PC-3 (cell line): ENCODE results near the gene SLC25A4. TPM values are rescaled to one million over a fixed set of nuclear protein-coding genes. Genes with fewer than 3 reads are reported as not detected.
A peak's percentile ranks its signal among the peaks of the same experiment; 100 is the strongest.

ENCODE experiments used
- ATAC-seq: fragments of 200-7000 bp; cut with Tn5 transposase; 2 replicates; pipeline ENCODE4 v1.9.1; 2020; ENCODE audit warnings: mild to moderate bottlenecking, moderate library complexity
- BruUV-seq: library from RNA; stranded (reverse); fragments of 400-500 nt; replicated peaks from 2 replicates; lab custom pipeline; 2021; lab: Mats Ljungman, UMichigan
- CTCF ChIA-PET: fragments of 300-600 bp; sonication (Branson Sonifier 250); formaldehyde crosslinking; loops from one replicate; lab custom pipeline; 2022; ENCODE audit warnings: antibody characterized with exemption; lab: Charles Lee
- POLR2A ChIA-PET: fragments of 300-600 bp; sonication (Branson Sonifier 250); formaldehyde crosslinking; loops from one replicate; lab custom pipeline; 2022; ENCODE audit warnings: antibody characterized with exemption; ENCODE audit not compliant: unreplicated experiment; lab: Charles Lee
- DNase-seq: peaks from one replicate; pipeline ENCODE4 v3.0.0-alpha.2; 2015
- H2AFZ ChIP-seq: fragments of 300-600 bp; sonication (generic); 2 replicates; pipeline ENCODE4 v1.6.0; 2016; ENCODE audit warnings: antibody characterized with exemption, low read length
- H3F3A ChIP-seq: fragments of 300-600 bp; sonication (generic); one replicate; pipeline ENCODE4 v1.6.0; 2017; ENCODE audit warnings: antibody characterized with exemption, low read length, control low read depth, mild to moderate bottlenecking; ENCODE audit not compliant: unreplicated experiment
- H3K27ac ChIP-seq: fragments of 300-600 bp; sonication (generic); 2 replicates; pipeline ENCODE4 v1.5.1; 2016; ENCODE audit warnings: mild to moderate bottlenecking, low read length
- H3K27me3 ChIP-seq: fragments of 300-600 bp; sonication (generic); 2 replicates; pipeline ENCODE4 v1.6.1; 2016; ENCODE audit warnings: low read length, mixed read lengths
- H3K36me3 ChIP-seq: fragments of 300-600 bp; sonication (generic); 2 replicates; pipeline ENCODE4 v1.6.1; 2016; ENCODE audit warnings: low read depth, mixed run types, low read length, mixed read lengths
- H3K4me1 ChIP-seq: fragments of 300-600 bp; sonication (generic); 2 replicates; pipeline ENCODE4 v1.5.1; 2016; ENCODE audit warnings: low read length; ENCODE audit not compliant: insufficient read depth
- H3K4me2 ChIP-seq: fragments of 300-600 bp; sonication (generic); 2 replicates; pipeline ENCODE4 v1.6.0; 2016; ENCODE audit warnings: low read length
- H3K4me3 ChIP-seq: fragments of 300-600 bp; sonication (generic); 2 replicates; pipeline ENCODE4 v1.5.1; 2016; ENCODE audit warnings: mild to moderate bottlenecking, low read length, mixed read lengths
- H3K79me2 ChIP-seq: fragments of 300-600 bp; sonication (generic); 2 replicates; pipeline ENCODE4 v1.6.1; 2017; ENCODE audit warnings: low read length, mixed read lengths
- H3K9ac ChIP-seq: fragments of 300-600 bp; sonication (generic); 2 replicates; pipeline ENCODE4 v1.6.0; 2016; ENCODE audit warnings: mild to moderate bottlenecking, low read length
- H3K9me2 ChIP-seq: fragments of 300-600 bp; sonication (generic); replicated peaks from 2 replicates; pipeline ENCODE4 v1.6.1; 2016; ENCODE audit warnings: mixed run types, low read length, mixed read lengths
- H3K9me3 ChIP-seq: fragments of 300-600 bp; sonication (generic); 2 replicates; pipeline ENCODE4 v1.6.1; 2016; ENCODE audit warnings: low read length, mixed read lengths
- H4K20me1 ChIP-seq: fragments of 300-600 bp; sonication (generic); 2 replicates; pipeline ENCODE4 v1.6.1; 2016; ENCODE audit warnings: low read length, mixed read lengths
- EZH2 ChIP-seq: fragments of 300-600 bp; sonication (generic); IDR thresholded peaks from one replicate; pipeline ENCODE4 v1.6.1; 2017; ENCODE audit warnings: antibody characterized with exemption, mild to moderate bottlenecking, low read length; ENCODE audit not compliant: unreplicated experiment
- EZH2phosphoT487 ChIP-seq: fragments of 300-600 bp; sonication (generic); IDR thresholded peaks from 2 replicates; pipeline ENCODE4 v1.6.1; 2018; ENCODE audit warnings: mild to moderate bottlenecking, antibody characterized with exemption, low read length, borderline replicate concordance
- intact Hi-C: fragments of 100-400 bp; cut with micrococcal nuclease; formaldehyde crosslinking; loops from 2 replicates; pipeline ENCODE4 v1.9.0; 2023
- total RNA-seq: library from RNA; depleted of rRNA; stranded (reverse); fragments of >200 nt; gene quantifications from 2 replicates; pipeline ENCODE4 v1.2.3, GENCODE V29; 2014
- TF ChIP-seq, protein P1 (sequence below): fragments of 300-600 bp; sonication (generic); conservative IDR thresholded peaks from 2 replicates; pipeline ENCODE4 v1.5.1; 2017; ENCODE audit warnings: antibody characterized with exemption, low read depth, mild to moderate bottlenecking, low read length

The SLC25A4 gene
- total RNA-seq, 1 experiment from 2014 or later, result 23.2 TPM

DNA sequence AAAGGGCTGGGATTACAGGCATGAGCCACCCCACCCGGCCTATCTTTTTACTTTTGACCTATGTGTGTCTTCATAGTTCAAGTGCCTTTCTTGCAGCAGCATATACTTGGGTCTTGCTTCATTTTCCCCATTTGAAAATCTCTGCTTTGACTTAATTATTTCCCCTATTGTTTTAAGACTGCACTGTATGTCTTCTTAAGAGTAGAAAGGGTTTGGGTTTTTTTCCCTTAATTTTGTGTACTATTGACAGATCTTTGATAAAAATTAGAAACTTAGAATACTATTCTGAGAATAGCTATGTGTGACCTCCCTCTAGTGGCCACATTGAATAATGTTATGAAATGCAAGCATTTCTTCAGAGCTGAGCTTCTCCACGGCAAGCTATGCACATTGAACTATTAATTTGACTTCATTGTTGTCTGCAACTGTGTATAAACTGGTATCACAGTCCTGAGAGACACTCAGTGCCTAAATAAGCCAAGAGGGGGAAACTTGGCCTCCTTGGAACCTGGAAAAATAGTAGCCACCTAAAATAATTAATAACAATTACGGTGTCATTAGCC lies 8.7 kb upstream of the SLC25A4 start:
- H3K4me2 ChIP-seq, result no peak overlapping the region
- H4K20me1 ChIP-seq, result no peaks in the 10 kb centered on the region
- CTCF ChIA-PET, result interaction anchor here (0.7 to 1.5 kb wide), 10 partner anchors 8 to 389 kb away, joined by 3 to 15 read pairs (median 5); partner anchors contain the start of gene SLC25A4
- H3K4me1 ChIP-seq, result no peaks in the 10 kb centered on the region
- intact Hi-C loops, result loop anchor here (1.0 to 2.0 kb wide), 3 partner anchors 38 to 129 kb away; no protein-coding TSS in a partner anchor
- H3K9me3 ChIP-seq, result no peaks in the 10 kb centered on the region
- TF ChIP-seq, protein P1, sequence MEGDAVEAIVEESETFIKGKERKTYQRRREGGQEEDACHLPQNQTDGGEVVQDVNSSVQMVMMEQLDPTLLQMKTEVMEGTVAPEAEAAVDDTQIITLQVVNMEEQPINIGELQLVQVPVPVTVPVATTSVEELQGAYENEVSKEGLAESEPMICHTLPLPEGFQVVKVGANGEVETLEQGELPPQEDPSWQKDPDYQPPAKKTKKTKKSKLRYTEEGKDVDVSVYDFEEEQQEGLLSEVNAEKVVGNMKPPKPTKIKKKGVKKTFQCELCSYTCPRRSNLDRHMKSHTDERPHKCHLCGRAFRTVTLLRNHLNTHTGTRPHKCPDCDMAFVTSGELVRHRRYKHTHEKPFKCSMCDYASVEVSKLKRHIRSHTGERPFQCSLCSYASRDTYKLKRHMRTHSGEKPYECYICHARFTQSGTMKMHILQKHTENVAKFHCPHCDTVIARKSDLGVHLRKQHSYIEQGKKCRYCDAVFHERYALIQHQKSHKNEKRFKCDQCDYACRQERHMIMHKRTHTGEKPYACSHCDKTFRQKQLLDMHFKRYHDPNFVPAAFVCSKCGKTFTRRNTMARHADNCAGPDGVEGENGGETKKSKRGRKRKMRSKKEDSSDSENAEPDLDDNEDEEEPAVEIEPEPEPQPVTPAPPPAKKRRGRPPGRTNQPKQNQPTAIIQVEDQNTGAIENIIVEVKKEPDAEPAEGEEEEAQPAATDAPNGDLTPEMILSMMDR, result peak; percentile 84
- TF ChIP-seq EZH2, result no peak
- TF ChIP-seq EZH2phosphoT487, result no peak
- no peak overlapping the region for H3K27ac ChIP-seq
- peak; percentile 70 for ATAC-seq
- no peaks in the 10 kb centered on the region for H3K9me2 ChIP-seq
- DNase-seq, result peak; percentile 69
- no peak overlapping the region for H2AFZ ChIP-seq
- H3K27me3 ChIP-seq, result no peaks in the 10 kb centered on the region
- no peak overlapping the region for H3K9ac ChIP-seq
- no TSS peak for BruUV-seq
- H3K79me2 ChIP-seq, result no peaks in the 10 kb centered on the region
- H3K4me3 ChIP-seq, result no peak overlapping the region
- no peaks in the 10 kb centered on the region for H3K36me3 ChIP-seq
- POLR2A ChIA-PET, result interaction anchor here (0.7 kb wide), 1 partner anchor 127 kb away, joined by 3 read pairs; no protein-coding TSS in a partner anchor
- H3F3A ChIP-seq, result no peaks in the 10 kb centered on the region

DNA sequence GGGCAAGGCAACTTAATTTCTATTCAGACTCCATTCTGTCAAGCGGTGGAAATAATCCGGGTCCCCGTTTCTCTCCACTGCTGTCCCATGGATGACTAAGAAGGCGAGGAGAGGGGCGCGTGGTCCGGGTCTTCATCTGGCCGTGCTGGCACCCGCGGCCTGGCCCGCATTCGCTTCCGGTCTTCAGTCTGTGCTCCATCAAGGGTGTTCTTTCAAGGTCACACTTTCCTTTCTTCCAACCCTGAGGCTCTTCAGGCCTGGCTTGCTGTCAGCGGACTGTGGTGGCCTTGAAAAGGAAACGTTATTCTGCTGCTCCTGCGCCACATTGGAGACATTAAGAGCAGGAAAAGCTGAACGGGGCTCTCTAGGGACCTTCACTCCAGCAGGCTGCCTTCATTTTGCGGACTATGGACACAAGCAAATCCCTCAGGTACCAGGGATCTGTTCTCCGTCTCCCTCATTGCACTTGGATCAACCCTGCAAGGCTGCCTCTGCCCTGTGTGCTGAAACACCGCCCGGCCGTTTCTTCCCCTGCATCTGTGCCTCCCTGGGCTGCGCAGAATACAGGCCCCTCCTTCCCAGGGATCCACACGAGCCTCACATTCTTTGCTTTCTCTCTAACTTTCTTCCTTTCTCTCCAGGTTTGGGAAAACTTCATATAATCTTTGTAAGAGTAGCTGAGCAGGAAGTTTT lies 5.7 kb upstream of the SLC25A4 start:
- H2AFZ ChIP-seq, result no peak overlapping the region
- H3K9ac ChIP-seq, result no peak overlapping the region
- no peak overlapping the region for H3K27ac ChIP-seq
- H3K9me3 ChIP-seq, result no peaks in the 10 kb centered on the region
- H3K9me2 ChIP-seq, result no peaks in the 10 kb centered on the region
- CTCF ChIA-PET, result no interaction called here
- H4K20me1 ChIP-seq, result no peaks in the 10 kb centered on the region
- ATAC-seq, result no peak
- no peaks in the 10 kb centered on the region for H3K36me3 ChIP-seq
- H3K4me2 ChIP-seq, result no peak overlapping the region
- H3K79me2 ChIP-seq, result no peaks in the 10 kb centered on the region
- H3F3A ChIP-seq, result no peaks in the 10 kb centered on the region
- DNase-seq, result no peak
- intact Hi-C loops, result no loop called here
- no peaks in the 10 kb centered on the region for H3K27me3 ChIP-seq
- no peak overlapping the region for H3K4me3 ChIP-seq
- POLR2A ChIA-PET, result no interaction called here
- H3K4me1 ChIP-seq, result no peaks in the 10 kb centered on the region
- no TSS peak for BruUV-seq
- TF ChIP-seq EZH2 (no peak), EZH2phosphoT487 (no peak)
- TF ChIP-seq, protein P1, result no peak

DNA sequence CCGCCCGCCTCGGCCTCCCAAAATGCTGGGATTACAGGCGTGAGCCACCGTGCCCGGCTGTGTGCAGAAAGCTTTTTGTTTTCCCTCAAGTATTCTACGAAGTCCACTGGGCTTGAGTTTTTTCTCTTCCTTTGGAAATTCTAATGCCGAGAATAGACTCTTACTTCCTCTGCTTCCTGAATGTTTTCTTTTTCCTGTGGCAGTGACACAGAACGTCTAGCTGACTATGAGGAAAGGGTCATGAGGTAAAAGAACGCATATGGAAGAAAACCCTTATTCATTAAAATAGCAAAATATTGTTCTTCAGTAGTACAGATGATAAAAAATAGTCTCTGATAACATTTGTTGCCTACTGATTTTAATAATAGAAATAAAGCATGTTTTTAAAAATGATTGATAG lies 4.9 kb upstream of the SLC25A4 start:
- H3K27ac ChIP-seq, result no peak overlapping the region
- no peak for ATAC-seq
- TF ChIP-seq EZH2phosphoT487, result no peak
- no peak for TF ChIP-seq EZH2
- TF ChIP-seq, protein P1, result no peak
- no peaks in the 10 kb centered on the region for H3K79me2 ChIP-seq
- H3K36me3 ChIP-seq, result no peaks in the 10 kb centered on the region
- CTCF ChIA-PET, result no interaction called here
- BruUV-seq, result no TSS peak
- no peaks in the 10 kb centered on the region for H4K20me1 ChIP-seq
- no peak overlapping the region for H2AFZ ChIP-seq
- POLR2A ChIA-PET, result no interaction called here
- no peak overlapping the region for H3K4me3 ChIP-seq
- no peak overlapping the region for H3K4me2 ChIP-seq
- H3K4me1 ChIP-seq, result no peaks in the 10 kb centered on the region
- H3K9me2 ChIP-seq, result no peaks in the 10 kb centered on the region
- H3F3A ChIP-seq, result no peaks in the 10 kb centered on the region
- no peak overlapping the region for H3K9ac ChIP-seq
- no peak for DNase-seq
- no peaks in the 10 kb centered on the region for H3K9me3 ChIP-seq
- no peaks in the 10 kb centered on the region for H3K27me3 ChIP-seq
- intact Hi-C loops, result no loop called here
